HL-60 (cell line): ENCODE measurements around the gene TNFRSF8.
A peak's percentile ranks its signal among the peaks of the same experiment; 100 is the strongest.

Experiments
- DNase-seq, 2 experiments: peaks; one replicate each; pipeline ENCODE4 v3.0.0-alpha.2; 2010 to 2020; ENCODE audit warnings: low read depth in 1 of 2, low spot score in 1 of 2
- H3K27ac ChIP-seq: fragments of 250-450 bp; sonication (Bioruptor Pico); replicated peaks from 2 replicates; pipeline ENCODE4 v1.5.1; 2020; ENCODE audit warnings: mild to moderate bottlenecking, moderate library complexity
- H3K27me3 ChIP-seq: fragments of 250-450 bp; sonication (Bioruptor Pico); 2 replicates; pipeline ENCODE4 v1.5.1; 2021; ENCODE audit warnings: mild to moderate bottlenecking, moderate library complexity; ENCODE audit not compliant: insufficient read depth, poor library complexity, severe bottlenecking
- H3K4me3 ChIP-seq: replicated peaks from 2 replicates; pipeline ENCODE4 v1.5.1; 2011; ENCODE audit warnings: mild to moderate bottlenecking, control low read depth, low read length; ENCODE audit not compliant: insufficient read depth
- CTCF ChIP-seq: IDR thresholded peaks from one replicate; pipeline ENCODE4 v1.5.1; 2011; ENCODE audit warnings: low read length, control low read depth, inconsistent platforms; ENCODE audit not compliant: insufficient read depth
- GABPA ChIP-seq: IDR thresholded peaks from 2 replicates; pipeline ENCODE4 v1.6.1; 2012; ENCODE audit warnings: low read depth
- POLR2AphosphoS5 ChIP-seq: IDR thresholded peaks from 2 replicates; pipeline ENCODE4 v1.6.1; 2012; ENCODE audit warnings: low read depth
- REST ChIP-seq: IDR thresholded peaks from 2 replicates; pipeline ENCODE4 v1.6.1; 2012; ENCODE audit warnings: low read depth; ENCODE audit not compliant: insufficient replicate concordance
- SPI1 ChIP-seq: IDR thresholded peaks from 2 replicates; pipeline ENCODE4 v1.6.1; 2012; ENCODE audit warnings: low read depth, mild to moderate bottlenecking, borderline replicate concordance

Gene TNFRSF8

GRCh38 chr1:12035312-12035711, 27.8 kb upstream of the TNFRSF8 start:
- DNase-seq: peak in 1 of 2 experiments; percentile 85
- no peaks in the 10 kb centered on the region for H3K27me3 ChIP-seq
- no peak overlapping the region for H3K4me3 ChIP-seq
- TF ChIP-seq CTCF (no peak), SPI1 (peak; percentile 41; the same call in 1 of the 2 replicates), REST (peak; percentile 33), POLR2AphosphoS5 (peak; percentile 58)
- H3K27ac ChIP-seq: peak overlapping the region; percentile 92

GRCh38 chr1:12037486-12038355, 25.4 kb upstream of the TNFRSF8 start:
- peak overlapping the region; percentile 92 for H3K27ac ChIP-seq
- no peak overlapping the region for H3K4me3 ChIP-seq
- DNase-seq: no peak
- no peaks in the 10 kb centered on the region for H3K27me3 ChIP-seq
- TF ChIP-seq POLR2AphosphoS5: no peak
- TF ChIP-seq SPI1: no peak
- no peak for TF ChIP-seq REST
- TF ChIP-seq CTCF: no peak
- TF ChIP-seq GABPA: no peak

- no peak for DNase-seq
- no peak overlapping the region for H3K4me3 ChIP-seq
- H3K27ac ChIP-seq: peak overlapping the region; percentile 71
- TF ChIP-seq REST (no peak), POLR2AphosphoS5 (no peak), CTCF (no peak), SPI1 (no peak), GABPA (no peak)
- no peaks in the 10 kb centered on the region for H3K27me3 ChIP-seq
These were observed 24.5 kb upstream of the TNFRSF8 start for GRCh38 chr1:12038356-12039163.
